HG03060 (cell line): ENCODE results near the gene DDX4.
"Not testable (repeated sequence)": the region's sequence is repeated elsewhere in the genome, so short reads cannot be mapped to it uniquely, and the experiment has no call there.

ENCODE experiments used
- ATAC-seq: cut with Tn5 transposase; IDR thresholded peaks from one replicate; pipeline ENCODE4 v1.9.1; 2021; ENCODE audit warnings: low read depth, moderate number of reproducible peaks; ENCODE audit not compliant: unreplicated experiment

Gene DDX4

DNA sequence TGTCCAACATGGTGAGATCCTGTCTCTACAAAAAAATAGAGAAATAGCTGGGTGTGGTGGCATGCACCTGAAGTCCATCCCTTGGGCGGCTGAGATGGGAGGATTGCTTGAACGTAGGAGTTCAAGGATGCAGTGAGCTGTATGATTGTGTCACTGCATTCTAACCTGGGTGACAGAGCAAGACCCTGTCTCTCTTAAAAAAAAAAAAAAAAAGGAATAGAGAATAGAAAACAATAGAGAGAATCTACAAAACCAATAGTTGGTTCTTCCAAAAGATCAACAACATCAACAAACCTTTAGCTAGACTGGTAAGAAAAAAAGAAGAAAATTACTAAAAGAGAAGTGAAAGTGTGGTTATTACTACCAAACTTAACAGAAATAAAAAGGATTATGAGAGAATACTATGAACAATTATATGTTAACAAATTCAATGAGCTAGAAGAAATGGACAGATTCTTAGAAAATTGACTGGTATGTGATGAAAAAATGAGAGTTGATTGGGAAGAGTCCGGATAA, 17.6 kb upstream of the DDX4 start:
- ATAC-seq: no peak

DNA sequence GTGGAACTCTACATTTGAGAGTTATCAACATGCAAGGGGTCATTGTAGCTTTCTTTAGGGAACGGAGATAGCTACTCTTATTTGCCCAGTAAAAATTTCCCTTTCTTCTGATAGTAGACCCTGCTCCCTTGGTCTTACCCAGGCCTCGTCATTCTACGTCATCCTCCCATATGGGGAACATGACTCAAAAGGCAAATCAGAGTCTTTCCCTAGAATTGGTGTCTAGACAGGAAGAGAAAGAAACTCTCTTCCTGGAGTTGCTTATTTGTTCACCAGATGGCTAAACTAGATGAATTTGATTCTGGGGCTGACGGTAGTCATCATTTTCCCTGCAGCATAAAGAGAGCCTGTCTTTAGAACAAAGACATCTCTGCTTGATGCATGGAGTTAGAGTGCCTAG, 13.6 kb upstream of the DDX4 start:
- no peak for ATAC-seq

DNA sequence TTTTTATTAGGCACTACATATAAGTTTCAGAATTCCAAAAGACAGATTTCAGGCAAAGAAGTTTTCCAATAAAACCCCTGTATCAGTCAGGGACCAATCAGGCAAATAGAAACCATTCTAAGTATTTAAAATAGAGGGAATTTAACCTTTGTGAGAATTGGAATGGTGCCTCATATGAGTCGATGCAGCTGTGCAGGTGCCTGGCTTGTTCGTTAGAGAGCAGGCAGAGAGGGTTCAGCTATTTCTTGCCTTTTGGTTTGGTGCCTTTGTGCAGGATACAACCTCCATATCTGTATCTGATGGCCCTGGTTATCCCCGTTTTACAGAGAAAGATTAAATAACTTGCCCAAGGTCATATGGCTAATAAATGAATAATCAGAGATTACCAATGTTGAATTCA, 6.0 kb upstream of the DDX4 start:
- ATAC-seq: no peak

DNA sequence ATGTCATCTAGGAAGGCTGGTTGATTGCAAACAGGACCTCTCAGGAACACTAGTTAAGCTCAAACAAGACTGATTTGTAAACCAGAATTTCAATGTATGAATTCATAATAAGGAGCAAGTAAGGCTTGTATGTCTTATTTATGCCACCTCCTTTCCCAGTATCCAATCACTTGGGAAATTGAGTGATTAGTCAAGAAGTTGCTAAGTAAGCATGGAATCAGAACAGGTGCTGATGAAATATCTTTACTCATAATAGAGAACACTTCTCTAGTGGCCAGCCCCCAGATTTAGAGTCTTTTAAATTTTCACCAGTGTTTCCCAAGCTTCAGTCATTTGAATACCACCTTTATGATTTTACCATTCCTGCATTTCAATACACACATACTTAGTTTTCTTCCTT, 5.3 kb upstream of the DDX4 start:
- no peak for ATAC-seq

DNA sequence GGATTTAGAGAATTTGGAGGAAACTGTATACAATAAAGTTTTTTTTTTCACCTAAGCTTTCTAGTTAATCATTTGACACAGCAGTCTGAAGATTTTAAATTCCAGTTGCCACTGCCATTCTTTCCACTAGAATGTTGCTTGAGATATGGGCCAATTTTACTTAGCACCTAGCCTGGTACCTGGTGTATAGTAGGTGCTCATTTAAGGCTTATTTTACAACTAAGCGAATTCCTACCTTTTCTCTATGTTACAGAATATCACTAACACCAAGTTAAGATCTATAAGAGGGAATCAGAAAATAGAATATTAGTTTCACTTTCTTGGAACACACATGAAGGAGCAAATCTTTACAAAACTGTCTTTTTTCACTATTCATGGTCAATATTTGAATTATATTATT, 3.2 kb upstream of the DDX4 start:
- ATAC-seq: no peak

DNA sequence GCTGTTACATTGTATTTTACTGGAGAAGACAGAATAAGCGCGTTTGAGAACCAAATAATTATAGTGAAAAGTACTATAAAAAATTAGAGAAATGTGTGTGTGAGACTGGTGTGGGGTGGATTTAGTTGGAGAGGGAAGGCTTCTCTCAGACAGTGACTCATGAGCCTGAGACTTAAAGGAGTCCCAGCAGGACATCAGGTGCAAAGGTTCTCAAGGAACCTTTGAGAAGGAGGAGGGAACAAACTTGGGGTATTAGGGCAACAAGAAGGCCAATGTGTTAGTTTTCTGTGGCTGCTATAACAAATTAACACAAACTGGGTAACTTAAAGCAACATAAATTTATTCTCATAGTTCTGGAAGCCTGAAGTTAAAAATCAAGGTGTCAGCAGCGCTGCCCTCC, 4.9 kb downstream of the DDX4 start:
- no peak for ATAC-seq

DNA sequence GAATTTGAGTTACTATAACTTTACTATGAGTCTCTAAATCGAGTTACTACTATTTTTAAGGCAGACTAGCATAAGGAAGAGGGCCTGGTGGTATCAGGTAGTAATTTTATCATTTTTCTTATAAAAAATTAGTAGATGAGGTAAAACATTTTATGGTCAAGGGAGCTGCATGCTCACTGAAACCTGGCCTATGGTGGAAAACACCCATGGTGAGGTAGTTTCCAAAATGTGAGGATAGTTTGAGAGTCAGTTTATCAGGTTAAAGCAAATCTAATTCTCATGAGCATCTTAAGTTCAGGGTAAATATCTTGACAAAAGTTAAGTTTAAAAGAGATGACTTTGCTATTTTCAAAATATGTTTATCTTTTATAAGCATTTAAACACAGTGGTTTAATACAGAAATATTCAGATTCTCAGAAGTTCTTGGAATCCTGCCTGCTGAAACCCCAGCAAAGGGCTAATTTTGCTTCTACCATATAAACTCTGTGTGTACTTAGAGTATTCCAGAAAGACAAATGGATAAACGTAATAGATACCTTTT, 10.0 kb downstream of the DDX4 start:
- ATAC-seq: no peak

DNA sequence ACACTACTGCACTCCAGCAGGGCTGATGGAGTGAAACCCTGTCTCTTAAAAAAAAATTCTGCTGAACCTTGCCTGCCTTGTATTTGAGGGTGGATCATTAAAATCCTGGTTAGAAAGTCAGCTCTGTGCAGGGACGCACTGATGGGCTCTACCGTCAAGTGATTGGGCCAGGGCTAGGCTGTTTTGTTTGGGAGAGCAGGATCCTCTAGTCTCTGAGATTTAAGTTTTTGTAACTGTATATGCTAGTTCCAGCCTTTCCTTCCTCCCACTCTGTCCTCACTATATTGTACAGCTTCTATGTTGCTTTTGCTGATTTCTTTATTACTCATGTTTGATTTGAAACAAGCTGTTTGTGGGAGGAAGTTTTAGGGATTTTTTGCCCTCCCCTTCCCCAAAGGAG, 11.5 kb downstream of the DDX4 start:
- no peak for ATAC-seq

DNA sequence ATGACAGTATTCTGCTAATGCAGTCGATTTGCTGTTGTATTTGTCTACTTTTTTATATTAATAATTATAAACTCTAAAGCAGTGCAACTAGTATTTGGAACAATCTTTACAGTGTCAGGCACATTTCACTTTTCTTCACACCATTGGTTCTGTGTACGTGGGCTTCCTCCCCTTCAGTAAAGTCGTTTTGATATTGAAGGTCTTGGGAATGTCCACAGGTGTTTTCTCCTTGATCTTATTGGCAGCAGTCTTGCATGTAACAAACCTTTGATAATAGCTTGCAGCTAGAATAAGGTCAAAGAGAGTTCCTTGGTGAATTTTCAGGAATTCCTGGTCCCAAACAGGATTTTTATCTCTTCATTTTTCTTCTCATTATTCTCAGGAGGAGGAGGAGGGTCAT, 12.2 kb downstream of the DDX4 start:
- no peak for ATAC-seq

DNA sequence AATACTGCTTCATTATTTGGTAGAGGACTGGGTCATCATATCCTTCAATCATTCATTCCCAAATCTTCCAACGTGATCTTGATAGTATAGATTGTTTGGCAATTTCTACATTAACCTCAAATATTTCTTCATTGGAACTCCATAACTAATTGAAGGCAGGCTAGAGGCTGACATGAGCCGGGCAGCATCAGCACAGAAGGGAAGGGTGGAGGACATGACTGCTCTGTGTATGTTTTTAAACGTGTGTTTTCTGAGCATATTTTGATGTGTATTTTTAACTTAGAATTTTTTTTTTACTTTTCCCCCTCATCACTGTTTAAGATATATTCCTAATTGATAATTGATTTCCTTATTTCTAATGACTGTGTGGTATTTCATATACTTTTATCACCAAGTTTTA, 12.6 kb downstream of the DDX4 start:
- ATAC-seq: no peak

DNA sequence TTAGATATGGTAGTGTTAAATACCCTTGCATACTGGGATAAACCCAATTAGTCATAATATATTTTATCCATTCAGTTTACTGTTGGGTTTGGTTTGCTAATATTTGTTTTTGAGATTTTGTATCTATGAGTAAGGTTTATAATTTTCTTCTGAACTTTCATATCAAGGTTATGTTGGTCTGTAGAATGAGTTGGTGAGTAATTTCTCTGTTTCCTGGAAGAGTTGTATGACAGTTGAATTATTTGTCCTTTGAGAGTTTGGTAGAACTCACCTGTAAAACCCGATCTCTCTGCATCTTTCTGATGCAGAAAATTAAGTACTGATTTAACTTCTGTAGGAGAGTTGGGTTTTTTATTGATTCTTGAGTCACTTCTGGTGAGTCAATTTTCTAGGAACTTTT, 20.4 kb downstream of the DDX4 start:
- no peak for ATAC-seq

DNA sequence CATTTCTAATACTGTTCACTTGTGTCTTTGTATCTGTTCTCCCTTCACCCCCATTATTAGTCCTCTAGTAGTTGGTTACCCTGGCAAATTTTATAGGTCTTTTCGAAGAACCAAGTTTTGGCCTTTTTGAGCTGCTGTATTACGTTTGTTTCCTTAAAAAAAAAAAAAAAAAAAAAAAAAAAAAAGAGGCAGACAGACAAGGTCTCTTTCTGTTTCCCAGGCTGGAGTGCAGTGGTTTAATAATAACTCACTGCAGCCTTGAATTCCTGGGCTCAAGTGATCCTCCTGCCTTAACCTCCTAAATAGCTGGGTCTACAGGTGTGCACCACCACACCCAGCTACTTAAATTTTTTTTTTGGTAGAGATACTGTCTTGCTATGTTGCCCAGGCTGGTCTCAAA, 20.9 kb downstream of the DDX4 start:
- ATAC-seq: no peak

DNA sequence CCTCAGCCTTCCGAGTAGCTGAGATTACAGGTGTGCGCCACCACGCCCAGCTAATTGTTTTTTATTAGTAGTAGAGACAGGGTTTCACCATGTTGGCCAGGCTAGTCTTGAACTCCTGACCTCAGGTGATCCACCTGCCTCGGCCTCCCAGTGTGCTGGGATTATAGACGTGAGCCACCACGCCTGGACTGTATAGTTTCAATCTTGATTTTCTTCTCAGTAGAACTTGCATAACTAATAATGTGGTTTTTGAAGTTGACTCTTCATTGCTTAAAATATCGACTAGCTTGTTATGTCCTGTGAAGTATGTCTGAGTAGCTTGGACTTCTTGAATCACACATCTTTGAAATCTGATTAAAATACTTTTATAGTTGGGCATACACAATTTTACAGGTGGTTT, 23.9 kb downstream of the DDX4 start:
- not testable (repeated sequence) for ATAC-seq

DNA sequence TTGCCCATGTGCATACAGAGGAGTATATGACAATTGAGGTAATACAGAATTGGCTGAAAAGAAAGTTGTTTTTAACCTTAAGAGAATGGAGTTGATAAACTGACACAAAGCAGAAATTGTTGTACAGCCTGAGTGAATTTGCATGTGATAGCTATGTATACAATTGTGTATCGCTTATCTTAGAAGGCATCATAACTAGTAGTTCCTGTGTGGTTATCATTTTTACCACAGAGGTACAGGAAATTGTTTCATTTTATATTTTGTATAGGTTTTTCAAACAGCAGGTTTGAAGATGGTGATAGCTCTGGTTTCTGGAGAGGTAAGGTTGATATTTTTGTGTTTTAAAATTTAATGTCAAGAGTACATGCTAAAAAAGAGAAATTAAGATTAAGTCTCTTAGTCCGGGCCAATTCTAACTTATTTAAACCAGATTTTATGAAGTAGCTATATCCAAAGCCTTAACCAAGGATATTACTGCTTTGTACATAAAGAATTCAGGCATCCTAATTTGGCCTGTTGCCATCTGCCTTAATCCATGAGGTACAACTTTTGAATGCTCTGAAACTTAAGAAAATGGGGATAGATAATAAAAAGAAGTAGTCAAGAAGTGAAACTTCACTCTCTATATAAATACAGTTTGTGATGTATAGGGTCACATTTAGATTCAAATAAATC, 26.0 kb downstream of the DDX4 start:
- no peak for ATAC-seq

DNA sequence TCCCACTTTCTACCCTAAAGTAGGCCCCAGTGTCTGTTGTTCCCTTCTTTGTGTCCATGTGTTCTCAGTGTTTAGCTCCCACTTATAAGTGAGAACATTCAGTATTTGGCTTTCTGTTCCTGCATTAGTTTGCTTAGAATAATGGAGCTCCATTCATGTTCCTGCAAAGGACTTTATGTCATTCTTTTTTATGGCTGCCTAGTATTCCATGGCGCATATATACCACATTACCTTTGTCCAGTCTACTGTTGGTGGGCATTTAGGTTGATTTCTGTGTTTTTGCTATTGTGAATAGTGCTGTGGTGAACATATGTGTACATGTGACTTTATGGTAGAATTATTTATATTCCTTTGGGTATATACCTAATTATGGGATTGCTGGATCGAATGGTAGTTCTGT, 30.4 kb downstream of the DDX4 start:
- no peak for ATAC-seq

DNA sequence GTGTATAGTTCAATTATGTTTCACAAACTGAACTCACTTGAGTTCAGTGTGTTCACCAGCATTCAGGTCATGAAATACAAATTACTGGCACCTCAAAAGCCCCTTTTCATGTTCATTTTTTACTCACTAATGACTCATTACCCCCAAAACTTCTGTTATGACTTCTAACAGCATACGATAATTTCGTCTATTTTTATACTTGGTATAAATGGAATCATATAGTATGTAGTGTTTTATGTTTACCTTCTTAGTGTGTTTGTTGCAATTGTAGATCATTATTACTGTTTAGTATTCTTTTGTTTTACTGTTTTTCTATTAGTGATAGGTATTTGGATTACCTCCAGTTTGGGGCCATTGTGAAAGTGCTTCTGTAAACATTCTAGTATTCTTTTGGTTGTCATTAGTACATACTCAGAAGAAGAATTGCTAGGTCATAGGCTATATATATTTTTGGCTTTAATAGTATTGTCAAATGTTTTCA, 33.4 kb downstream of the DDX4 start:
- no peak for ATAC-seq

DNA sequence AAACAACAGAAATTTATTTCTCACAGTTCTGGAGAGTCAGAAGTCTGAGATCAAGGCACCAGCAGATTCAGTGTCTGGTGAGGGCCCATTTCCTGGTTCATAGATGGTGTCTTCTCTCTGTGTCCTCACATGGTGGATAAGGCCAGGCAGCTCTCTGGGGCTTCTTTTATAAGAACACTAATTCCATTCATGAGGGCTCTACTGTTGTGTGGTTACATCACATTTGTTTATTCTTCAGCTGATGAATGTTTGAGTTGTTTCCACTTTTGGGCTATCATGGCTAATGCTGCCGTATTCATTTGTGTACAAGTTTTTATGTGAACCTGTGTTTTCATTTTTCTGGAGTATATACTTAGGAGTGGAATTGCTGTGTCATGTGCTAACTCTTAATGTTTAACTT, 35.2 kb downstream of the DDX4 start:
- ATAC-seq: no peak

DNA sequence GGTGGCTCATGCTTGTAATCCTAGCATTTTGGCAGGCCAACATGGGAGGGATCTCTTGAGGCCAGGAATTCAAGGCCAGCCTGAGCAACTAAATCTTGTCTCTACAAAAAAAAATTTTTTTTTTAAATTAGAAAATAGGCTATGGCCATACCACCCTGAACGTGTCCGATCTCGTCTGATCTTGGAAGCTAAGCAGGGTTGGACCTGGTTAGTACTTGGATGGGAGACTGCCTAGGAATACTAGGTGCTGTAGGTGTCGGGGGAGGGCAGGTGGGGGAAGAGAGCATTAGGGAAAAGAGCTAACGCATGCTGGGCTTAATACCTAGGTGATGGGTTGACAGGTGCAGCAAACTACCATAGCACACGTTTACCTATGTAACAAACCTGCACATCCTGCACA, 39.5 kb downstream of the DDX4 start:
- ATAC-seq: no peak

DNA sequence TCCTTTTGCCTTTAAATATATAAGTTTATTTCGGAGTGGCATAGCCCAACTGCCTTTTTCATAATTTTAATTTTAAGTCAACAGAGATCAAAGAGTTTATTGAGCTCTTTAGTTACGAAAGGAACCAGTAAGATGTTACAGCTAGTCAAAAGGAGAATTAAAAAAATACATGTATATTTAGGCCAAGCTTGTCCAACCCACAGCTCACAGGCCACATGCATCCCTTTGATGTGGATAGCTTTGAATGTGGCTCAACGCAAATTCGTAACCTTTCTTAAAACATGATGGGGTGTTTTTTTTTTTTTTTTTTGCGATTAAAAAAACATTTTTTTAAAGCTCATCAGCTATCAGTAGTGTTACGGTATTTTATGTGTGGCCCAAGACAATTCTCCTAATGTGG, 63.1 kb downstream of the DDX4 start:
- no peak for ATAC-seq

DNA sequence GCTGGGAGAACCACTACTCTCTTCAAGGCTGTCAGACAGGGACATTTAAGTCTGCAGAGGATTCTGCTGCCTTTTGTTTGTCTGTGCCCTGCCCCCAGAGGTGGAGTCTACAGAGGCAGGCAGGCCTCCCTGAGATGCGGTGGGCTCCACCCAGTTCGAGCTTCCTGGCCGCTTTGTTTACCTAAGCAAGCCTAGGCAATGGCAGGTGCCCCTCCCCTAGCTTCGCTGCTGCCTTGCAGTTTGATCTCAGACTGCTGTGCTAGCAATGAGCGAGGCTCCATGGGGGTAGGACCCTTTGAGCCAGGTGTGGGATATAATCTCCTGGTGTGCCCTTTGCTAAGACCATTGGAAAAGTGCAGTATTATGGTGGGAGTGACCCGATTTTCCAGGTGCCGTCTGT, 71.0 kb downstream of the DDX4 start:
- not testable (repeated sequence) for ATAC-seq

DNA sequence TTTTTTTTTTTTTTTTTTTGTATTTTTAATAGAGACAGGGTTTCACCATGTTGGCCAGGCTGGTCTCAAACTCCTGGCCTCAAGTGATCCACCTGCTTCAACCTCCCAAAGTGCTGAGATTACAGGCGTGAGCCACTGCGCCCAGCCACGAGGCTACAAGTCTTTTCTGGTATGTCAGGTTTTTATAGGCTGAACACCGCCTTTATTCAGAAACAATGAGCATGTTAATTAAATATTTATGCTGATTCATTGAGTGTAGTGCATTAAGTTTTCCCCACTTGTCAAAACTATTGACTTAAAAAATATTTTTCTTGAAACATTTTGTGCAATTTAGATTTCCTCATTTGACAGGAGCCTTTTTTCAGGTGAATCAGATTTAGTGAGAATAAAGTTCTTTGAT, 78.1 kb downstream of the DDX4 start:
- ATAC-seq: not testable (repeated sequence)

DNA sequence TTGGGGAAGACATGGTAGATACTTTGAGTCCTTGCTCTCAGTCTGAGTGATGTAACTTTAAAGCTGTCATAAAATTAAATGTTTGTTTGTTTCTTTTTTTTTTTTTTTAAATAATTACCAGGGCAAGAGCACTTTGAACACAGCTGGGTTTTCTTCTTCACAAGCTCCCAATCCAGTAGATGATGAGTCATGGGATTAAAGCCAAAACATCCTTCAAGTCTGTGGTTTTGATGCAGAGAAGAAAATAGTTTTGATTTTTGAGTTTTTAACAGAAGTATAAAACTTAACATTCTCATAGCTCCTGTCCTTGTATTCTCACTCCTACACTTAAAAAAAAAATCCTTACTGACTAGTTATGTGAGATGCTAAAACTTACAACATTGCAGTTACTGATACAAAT, 78.5 kb downstream of the DDX4 start:
- ATAC-seq: no peak

DNA sequence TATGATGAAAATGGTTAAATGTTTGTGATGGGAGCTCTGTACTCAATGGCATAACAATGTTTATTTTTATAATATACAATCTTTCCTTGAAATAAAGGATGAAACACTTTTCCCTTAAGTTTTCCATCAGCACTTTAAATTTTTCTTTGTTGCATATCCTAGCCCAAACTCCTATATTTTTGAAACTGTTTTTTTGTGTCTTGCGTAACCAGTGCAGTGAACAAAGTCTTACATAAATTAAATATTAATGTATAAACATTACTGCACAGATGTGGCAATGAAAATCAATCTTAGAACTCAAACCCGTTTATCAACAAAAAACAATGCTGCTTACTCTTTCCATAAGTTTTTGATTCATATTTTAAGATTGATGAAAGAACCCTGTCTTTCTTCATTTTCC, 79.2 kb downstream of the DDX4 start:
- no peak for ATAC-seq
